Progenitor cell of endocrine pancreas (in vitro differentiated cells): Measurements from ENCODE around the gene MRPS23. TPM values are rescaled to one million over a fixed set of nuclear protein-coding genes. Genes with fewer than 3 reads are reported as not detected.

Experiments used
- DNase-seq: peaks from one replicate; pipeline ENCODE4 v3.0.0; 2021; ENCODE audit warnings: low spot score; ENCODE audit not compliant: unreplicated experiment
- H3K27ac Mint-ChIP-seq: 2 replicates; pipeline ENCODE4 v1.8.0; 2021; ENCODE audit warnings: mild to moderate bottlenecking, moderate library complexity, mixed read lengths
- H3K27me3 Mint-ChIP-seq: 2 replicates; pipeline ENCODE4 v1.8.0; 2021; ENCODE audit warnings: mixed read lengths
- H3K36me3 Mint-ChIP-seq: 2 replicates; pipeline ENCODE4 v1.8.0; 2022; ENCODE audit warnings: mixed read lengths; ENCODE audit not compliant: insufficient read depth
- H3K4me1 Mint-ChIP-seq: 2 replicates; pipeline ENCODE4 v1.8.0; 2021; ENCODE audit warnings: low read depth, mixed read lengths
- H3K4me3 Mint-ChIP-seq: 2 replicates; pipeline ENCODE4 v1.8.0; 2021; ENCODE audit warnings: low read depth, mild to moderate bottlenecking, moderate library complexity, mixed read lengths
- H3K9me3 Mint-ChIP-seq: 2 replicates; pipeline ENCODE4 v1.8.0; 2021; ENCODE audit warnings: low read depth, mixed read lengths
- CTCF ChIP-seq: fragments of 200-600 bp; sonication (generic); IDR thresholded peaks from one replicate; pipeline ENCODE4 v1.5.0; 2021; ENCODE audit warnings: antibody characterized with exemption, mild to moderate bottlenecking; ENCODE audit not compliant: unreplicated experiment
- total RNA-seq: library from RNA; stranded (reverse); gene quantifications from 2 replicates; pipeline ENCODE4 v1.2.1, GENCODE V29; 2021

Gene MRPS23
- total RNA-seq, 1 donor from 2014 or later = 34.6 TPM

- DNase-seq = no peak
- H3K4me3 Mint-ChIP-seq = no peak overlapping the region
- peaks cover 62% of the 10 kb centered on the region for H3K27me3 Mint-ChIP-seq
- H3K36me3 Mint-ChIP-seq = no peaks in the 10 kb centered on the region
- TF ChIP-seq CTCF = no peak
- no peaks in the 10 kb centered on the region for H3K9me3 Mint-ChIP-seq
- H3K27ac Mint-ChIP-seq = no peak overlapping the region
- peaks cover 3% of the 10 kb centered on the region for H3K4me1 Mint-ChIP-seq
Measured at GRCh38 chr17:57806167-57806830, 43.5 kb downstream of the MRPS23 start.

- peaks cover 44% of the 10 kb centered on the region for H3K27me3 Mint-ChIP-seq
- no peak for DNase-seq
- H3K4me1 Mint-ChIP-seq = peaks cover 3% of the 10 kb centered on the region
- H3K27ac Mint-ChIP-seq = no peak overlapping the region
- H3K36me3 Mint-ChIP-seq = no peaks in the 10 kb centered on the region
- no peak for TF ChIP-seq CTCF
- H3K4me3 Mint-ChIP-seq = no peak overlapping the region
- H3K9me3 Mint-ChIP-seq = peaks cover 8% of the 10 kb centered on the region
Measured at GRCh38 chr17:57803021-57803420, 46.8 kb downstream of the MRPS23 start.

GRCh38 chr17:57801044-57801711 lies 48.7 kb downstream of the MRPS23 start:
- H3K27me3 Mint-ChIP-seq = peaks cover 32% of the 10 kb centered on the region
- DNase-seq = no peak
- no peak overlapping the region for H3K4me3 Mint-ChIP-seq
- TF ChIP-seq CTCF = no peak
- H3K9me3 Mint-ChIP-seq = peaks cover 12% of the 10 kb centered on the region
- H3K36me3 Mint-ChIP-seq = no peaks in the 10 kb centered on the region
- H3K27ac Mint-ChIP-seq = no peak overlapping the region
- H3K4me1 Mint-ChIP-seq = peaks cover 3% of the 10 kb centered on the region

GRCh38 chr17:57794841-57795240 lies 55.0 kb downstream of the MRPS23 start:
- no peaks in the 10 kb centered on the region for H3K36me3 Mint-ChIP-seq

GRCh38 chr17:57788725-57789124 lies 61.1 kb downstream of the MRPS23 start:
- Mint-ChIP-seq H3K4me1 (no peaks in the 10 kb centered on the region), H3K4me3 (no peak overlapping the region), H3K9me3 (no peaks in the 10 kb centered on the region), H3K27me3 (peaks cover 69% of the 10 kb centered on the region), H3K36me3 (no peaks in the 10 kb centered on the region), H3K27ac (no peak overlapping the region)
- TF ChIP-seq CTCF = no peak
- no peak for DNase-seq

More at GRCh38 chr17:57794841-57795240, 55.0 kb downstream of the MRPS23 start:
- H3K4me1 Mint-ChIP-seq = no peaks in the 10 kb centered on the region
- no peak overlapping the region for H3K4me3 Mint-ChIP-seq
- H3K9me3 Mint-ChIP-seq = peaks cover 4% of the 10 kb centered on the region
- TF ChIP-seq CTCF = no peak
- H3K27me3 Mint-ChIP-seq = peaks cover 36% of the 10 kb centered on the region
- no peak overlapping the region for H3K27ac Mint-ChIP-seq
- no peak for DNase-seq
